Right cardiac atrium (tissue), 5 donors: Measurements from ENCODE around the gene GPR25. TPM values are rescaled to one million over a fixed set of nuclear protein-coding genes. Genes with fewer than 3 reads are reported as not detected.
"Not testable (repeated sequence)": the region's sequence is repeated elsewhere in the genome, so short reads cannot be mapped to it uniquely, and the experiment has no call there.

ENCODE experiments used
- ATAC-seq, 2 donors: fragments of 200-7000 bp; cut with Tn5 transposase; one replicate each; pipeline versions ENCODE4 v1.8.0 to v1.9.1; 2020; ENCODE audit warnings: moderate library complexity in 2 of 2, mild to moderate bottlenecking in 1 of 2
- DNase-seq, 3 donors: peaks; one replicate each; pipeline ENCODE4 v3.0.0-alpha.2; 2020
- H3K27ac ChIP-seq: one replicate; pipeline ENCODE4 v1.5.1; 2013; ENCODE audit warnings: mild to moderate bottlenecking, low read length, control low read depth, moderate library complexity
- H3K27me3 ChIP-seq: one replicate; pipeline ENCODE4 v1.6.1; 2013; ENCODE audit not compliant: control insufficient read depth, insufficient read depth
- H3K4me1 ChIP-seq: one replicate; pipeline ENCODE4 v1.6.1; 2013; ENCODE audit warnings: low read length; ENCODE audit not compliant: control insufficient read depth, insufficient read depth
- H3K4me3 ChIP-seq: one replicate; pipeline ENCODE4 v1.5.1; 2013; ENCODE audit warnings: low read length, control low read depth
- H3K9me3 ChIP-seq: one replicate; pipeline ENCODE4 v1.6.1; 2013; ENCODE audit warnings: low read length; ENCODE audit not compliant: control insufficient read depth
- WGBS: extraction: QIAGEN DNeasy Blood & Tissue Kit; methylation state at CpG from one replicate; pipeline ENCODE4 v1.1.7; 2013; 5-methylcytosine and 5-hydroxymethylcytosine counted together
- intact Hi-C, 4 donors: fragments of 100-400 bp; cut with DNase I; formaldehyde crosslinking; loops; one replicate each; pipeline versions ENCODE4 v1.11.0 to v1.14.0; 2022 to 2023
- polyA plus RNA-seq: library from polyadenylated mRNA; stranded (reverse); fragments of 200-250 nt; gene quantifications from one replicate; pipeline ENCODE4 v1.2.3, GENCODE V29; 2013
- total RNA-seq, 4 donors: library from RNA; stranded (reverse); fragmentation: NEBNext Ultra II Directional; extraction: Animal tissue kit (Norgen Biotek cat#: 25700); gene quantifications; one replicate each; pipeline ENCODE4 v1.2.1, GENCODE V29; 2021
- donor health status: healthy with polysubstance abuse.
- donor health status: DM: no; HTN: yes; CAD: no.
- donor health status: DM: no; HTN: no; CAD: no.
- donor health status: DM: no; HTN: yes; CAD: no; lungs with severe emphysema.
- donor health status: DM: yes; HTN: yes; CAD: no.

GPR25 gene
- total and polyA plus RNA-seq, 5 donors = not detected

- DNase-seq = no peak
- no peak for ATAC-seq
- Histone ChIP-seq H3K4me1 (no peaks in the 10 kb centered on the region), H3K27ac (no peak overlapping the region), H3K27me3 (no peaks in the 10 kb centered on the region), H3K9me3 (no peaks in the 10 kb centered on the region), H3K4me3 (no peak overlapping the region)
- intact Hi-C loops = no loop called here
These were observed 32.0 kb downstream of the GPR25 start for GRCh38 chr1:200904772-200905171.

GRCh38 chr1:200905411-200906052, 32.8 kb downstream of the GPR25 start:
- H3K4me1 ChIP-seq = no peaks in the 10 kb centered on the region
- no peak overlapping the region for H3K4me3 ChIP-seq
- no peaks in the 10 kb centered on the region for H3K27me3 ChIP-seq
- DNase-seq (no peak), ATAC-seq (no peak)
- no peaks in the 10 kb centered on the region for H3K9me3 ChIP-seq
- intact Hi-C loops = no loop called here
- no peak overlapping the region for H3K27ac ChIP-seq
- WGBS = 84% methylated on average over 4 of the region's 4 CpGs

GRCh38 chr1:200906491-200906890, 33.7 kb downstream of the GPR25 start:
- ATAC-seq (no peak), DNase-seq (no peak)
- no peaks in the 10 kb centered on the region for H3K4me1 ChIP-seq
- no peak overlapping the region for H3K27ac ChIP-seq
- H3K4me3 ChIP-seq = no peak overlapping the region
- WGBS = 94% methylated on average over 2 of the region's 2 CpGs
- no peaks in the 10 kb centered on the region for H3K27me3 ChIP-seq
- intact Hi-C loops = no loop called here
- no peaks in the 10 kb centered on the region for H3K9me3 ChIP-seq

- intact Hi-C loops = no loop called here
- no peak for DNase-seq
- H3K4me3 ChIP-seq = no peak overlapping the region
- 81% methylated on average over 5 of the region's 5 CpGs for WGBS
- H3K9me3 ChIP-seq = no peaks in the 10 kb centered on the region
- H3K27ac ChIP-seq = no peak overlapping the region
- no peaks in the 10 kb centered on the region for H3K27me3 ChIP-seq
- ATAC-seq = no peak
- no peaks in the 10 kb centered on the region for H3K4me1 ChIP-seq
These were observed 34.9 kb downstream of the GPR25 start for GRCh38 chr1:200907611-200908097.

- ATAC-seq (no peak), DNase-seq (no peak)
- intact Hi-C loops = no loop called here
- H3K4me1 ChIP-seq = no peaks in the 10 kb centered on the region
- no peak overlapping the region for H3K4me3 ChIP-seq
- WGBS = 93% methylated on average over 6 of the region's 6 CpGs
- no peaks in the 10 kb centered on the region for H3K9me3 ChIP-seq
- H3K27ac ChIP-seq = no peak overlapping the region
- no peaks in the 10 kb centered on the region for H3K27me3 ChIP-seq
These were observed 35.5 kb downstream of the GPR25 start for GRCh38 chr1:200908191-200908868.

- Histone ChIP-seq H3K9me3 (no peaks in the 10 kb centered on the region), H3K27me3 (no peaks in the 10 kb centered on the region), H3K4me1 (no peaks in the 10 kb centered on the region), H3K4me3 (no peak overlapping the region), H3K27ac (no peak overlapping the region)
- DNase-seq = no peak
- ATAC-seq = no peak
- WGBS = 90% methylated on average over 5 of the region's 5 CpGs
- intact Hi-C loops = no loop called here
These were observed 36.3 kb downstream of the GPR25 start for GRCh38 chr1:200909071-200909470.

- 86% methylated on average over 4 of the region's 4 CpGs for WGBS
- Histone ChIP-seq H3K27ac (no peak overlapping the region), H3K4me3 (no peak overlapping the region), H3K9me3 (no peaks in the 10 kb centered on the region), H3K27me3 (no peaks in the 10 kb centered on the region), H3K4me1 (no peaks in the 10 kb centered on the region)
- intact Hi-C loops = no loop called here
- ATAC-seq (no peak), DNase-seq (no peak)
These were observed 37.0 kb downstream of the GPR25 start for GRCh38 chr1:200909757-200910239.

GRCh38 chr1:200911361-200911760, 38.6 kb downstream of the GPR25 start:
- 95% methylated on average over 24 of the region's 24 CpGs for WGBS

GRCh38 chr1:200911936-200912335, 39.2 kb downstream of the GPR25 start:
- intact Hi-C loops, H3K9me3 ChIP-seq, H3K27ac ChIP-seq, DNase-seq, H3K4me1 ChIP-seq, H3K27me3 ChIP-seq, H3K4me3 ChIP-seq, ATAC-seq: not testable (repeated sequence)
- 83% methylated on average over 11 of the region's 21 CpGs for WGBS

More at GRCh38 chr1:200911361-200911760, 38.6 kb downstream of the GPR25 start:
- ATAC-seq (no peak), DNase-seq (no peak)
- Histone ChIP-seq H3K27me3 (no peaks in the 10 kb centered on the region), H3K27ac (no peak overlapping the region), H3K9me3 (no peaks in the 10 kb centered on the region), H3K4me1 (no peaks in the 10 kb centered on the region), H3K4me3 (no peak overlapping the region)
- intact Hi-C loops = no loop called here

GRCh38 chr1:200912737-200913407, 40.1 kb downstream of the GPR25 start:
- DNase-seq (no peak), ATAC-seq (no peak)
- intact Hi-C loops = no loop called here
- H3K27me3 ChIP-seq = no peaks in the 10 kb centered on the region
- no peaks in the 10 kb centered on the region for H3K4me1 ChIP-seq
- no peak overlapping the region for H3K27ac ChIP-seq
- H3K4me3 ChIP-seq = no peak overlapping the region
- H3K9me3 ChIP-seq = no peaks in the 10 kb centered on the region
- 86% methylated on average over 13 of the region's 13 CpGs for WGBS

- no peaks in the 10 kb centered on the region for H3K9me3 ChIP-seq
- WGBS = 52% methylated on average over 22 of the region's 22 CpGs
- H3K27me3 ChIP-seq = no peaks in the 10 kb centered on the region
- H3K27ac ChIP-seq = no peak overlapping the region
- DNase-seq (no peak), ATAC-seq (no peak)
- no peaks in the 10 kb centered on the region for H3K4me1 ChIP-seq
- intact Hi-C loops = no loop called here
- H3K4me3 ChIP-seq = no peak overlapping the region
These were observed 43.4 kb downstream of the GPR25 start for GRCh38 chr1:200916152-200916551.
